ENCODE data around the gene SART1.
A peak's percentile ranks its signal among the peaks of the same experiment; 100 is the strongest.

The SART1 gene

GRCh38 chr11:65983589-65983987 lies 22.1 kb downstream of the SART1 start:
- no peak for DNase-seq
- Histone ChIP-seq H2BK12ac (ENCODE audit: low read length in 2 of 2) (no peak overlapping the region), H3K9me3 (ENCODE audit: control insufficient read depth, low read length) (no peaks in the 10 kb centered on the region), H2BK120ac (ENCODE audit: low read depth, low read length) (no peak overlapping the region), H2BK15ac (ENCODE audit: low read depth, poor library complexity, severe bottlenecking) (no peak overlapping the region), H2BK5ac (ENCODE audit: low read depth, low read length, poor library complexity, severe bottlenecking) (no peak overlapping the region), H3K4ac (ENCODE audit: low read depth in 1 of 2, low read length in 2 of 2) (no peak overlapping the region), H3K36me3 (ENCODE audit: control insufficient read depth in 1 of 2, insufficient read depth in 2 of 2, low read depth in 1 of 2, low read length in 2 of 2) (peaks cover 15 to 46% of the 10 kb centered on the region in 2 experiments), H2AK5ac (ENCODE audit: low read length, severe bottlenecking) (no peak overlapping the region), H3K79me1 (replicated peaks; ENCODE audit: low read length, poor library complexity, severe bottlenecking) (no peaks in the 10 kb centered on the region), H4K8ac (ENCODE audit: low read length) (no peak overlapping the region), H3K4me2 (ENCODE audit: low read length, poor library complexity, severe bottlenecking) (no peak overlapping the region), H3K23ac (ENCODE audit: low read length in 2 of 2) (peak overlapping the region in 1 of 2 experiments; percentile 47), H3K4me1 (ENCODE audit: control insufficient read depth, insufficient read depth, low read depth, low read length) (no peaks in the 10 kb centered on the region), H3K9ac (ENCODE audit: low read length) (no peak overlapping the region), H4K91ac (ENCODE audit: low read length) (no peak overlapping the region), H3K27ac (ENCODE audit: low read length, poor library complexity, severe bottlenecking) (no peak overlapping the region), H3K27me3 (ENCODE audit: control insufficient read depth in 1 of 2, insufficient read depth in 1 of 2, low read length in 2 of 2) (no peaks in the 10 kb centered on the region), H3K18ac (ENCODE audit: low read depth in 1 of 2, low read length in 2 of 2) (no peak overlapping the region), H3K4me3 (ENCODE audit: insufficient read depth in 1 of 2, low read depth in 1 of 2, low read length in 2 of 2) (no peak overlapping the region), H3K14ac (ENCODE audit: low read length in 2 of 2) (no peak overlapping the region), H2AFZ (ENCODE audit: low read depth, low read length) (no peak overlapping the region)
- WGBS: 75% methylated on average over 5 of the region's 5 CpGs

GRCh38 chr11:65987336-65987735 lies 25.8 kb downstream of the SART1 start:
- Histone ChIP-seq H2AK5ac (ENCODE audit: low read length, severe bottlenecking) (no peak overlapping the region), H3K36me3 (ENCODE audit: control insufficient read depth in 1 of 2, insufficient read depth in 2 of 2, low read depth in 1 of 2, low read length in 2 of 2) (peaks cover 8 to 32% of the 10 kb centered on the region in 2 experiments), H3K4me2 (ENCODE audit: low read length, poor library complexity, severe bottlenecking) (no peak overlapping the region), H4K91ac (ENCODE audit: low read length) (no peak overlapping the region), H3K9me3 (ENCODE audit: control insufficient read depth, low read length) (no peaks in the 10 kb centered on the region), H3K27me3 (ENCODE audit: control insufficient read depth in 1 of 2, insufficient read depth in 1 of 2, low read length in 2 of 2) (no peaks in the 10 kb centered on the region), H3K4ac (ENCODE audit: low read depth in 1 of 2, low read length in 2 of 2) (no peak overlapping the region), H3K18ac (ENCODE audit: low read depth in 1 of 2, low read length in 2 of 2) (no peak overlapping the region), H3K14ac (ENCODE audit: low read length in 2 of 2) (no peak overlapping the region), H3K23ac (ENCODE audit: low read length in 2 of 2) (no peak overlapping the region), H4K8ac (ENCODE audit: low read length) (no peak overlapping the region), H3K4me3 (ENCODE audit: insufficient read depth in 1 of 2, low read depth in 1 of 2, low read length in 2 of 2) (no peak overlapping the region), H2AFZ (ENCODE audit: low read depth, low read length) (no peak overlapping the region), H3K4me1 (ENCODE audit: control insufficient read depth, insufficient read depth, low read depth, low read length) (no peaks in the 10 kb centered on the region), H3K9ac (ENCODE audit: low read length) (peak overlapping the region; percentile 29), H2BK120ac (ENCODE audit: low read depth, low read length) (no peak overlapping the region), H3K27ac (ENCODE audit: low read length, poor library complexity, severe bottlenecking) (no peak overlapping the region), H2BK5ac (ENCODE audit: low read depth, low read length, poor library complexity, severe bottlenecking) (no peak overlapping the region), H2BK12ac (ENCODE audit: low read length in 2 of 2) (peak overlapping the region in 1 of 2 experiments; percentile 29), H3K79me1 (replicated peaks; ENCODE audit: low read length, poor library complexity, severe bottlenecking) (peaks cover 2% of the 10 kb centered on the region), H2BK15ac (ENCODE audit: low read depth, poor library complexity, severe bottlenecking) (no peak overlapping the region)
- 89% methylated on average over 9 of the region's 9 CpGs for WGBS
- DNase-seq: no peak

DNA sequence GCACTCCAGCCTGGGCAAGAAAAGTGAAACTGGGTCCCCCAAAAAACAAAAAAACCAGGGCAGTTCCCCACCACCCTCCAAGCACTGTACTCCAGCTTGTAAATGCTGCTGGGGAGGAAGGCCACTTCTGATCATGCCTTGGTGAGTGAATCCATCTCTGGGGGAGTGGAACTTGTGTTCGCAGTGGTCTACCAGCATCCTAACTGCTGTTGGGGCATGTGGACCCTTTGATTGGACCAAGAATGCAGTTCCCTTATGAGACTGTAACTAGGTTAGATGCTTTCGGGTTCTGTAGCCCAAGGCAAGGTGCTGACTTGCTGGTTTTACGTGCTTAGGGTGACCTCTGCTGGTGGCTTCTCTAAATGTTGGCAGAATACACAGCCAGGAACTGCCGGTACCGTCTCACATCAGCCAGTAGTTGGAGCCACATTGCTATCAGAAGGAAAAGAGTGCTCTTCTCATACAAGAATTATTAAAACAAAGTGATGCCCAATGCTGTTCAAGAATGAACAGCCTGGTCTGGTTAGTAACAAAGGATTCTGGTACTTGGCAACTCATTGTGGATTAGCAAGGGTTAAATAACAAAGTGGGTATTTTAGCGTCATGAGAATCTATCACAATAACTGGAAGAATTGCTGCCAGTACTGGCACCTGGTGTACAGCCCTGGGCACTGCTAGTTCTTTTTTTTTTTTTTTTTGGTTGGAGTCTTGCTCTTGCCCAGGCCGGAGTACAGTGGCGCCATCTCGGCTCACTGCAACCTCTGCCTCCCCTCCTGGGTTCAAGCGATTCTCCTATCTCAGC lies 27.5 kb downstream of the SART1 start:
- H3K79me1 ChIP-seq (replicated peaks; ENCODE audit: low read length, poor library complexity, severe bottlenecking): peaks cover 6% of the 10 kb centered on the region
- H3K27ac ChIP-seq (ENCODE audit: low read length, poor library complexity, severe bottlenecking): no peak overlapping the region
- no peak overlapping the region for H3K23ac ChIP-seq (ENCODE audit: low read length in 2 of 2)
- H3K27me3 ChIP-seq (ENCODE audit: control insufficient read depth in 1 of 2, insufficient read depth in 1 of 2, low read length in 2 of 2): no peaks in the 10 kb centered on the region
- H3K4me3 ChIP-seq (ENCODE audit: insufficient read depth in 1 of 2, low read depth in 1 of 2, low read length in 2 of 2): no peak overlapping the region
- H4K8ac ChIP-seq (ENCODE audit: low read length): no peak overlapping the region
- no peak overlapping the region for H2AK5ac ChIP-seq (ENCODE audit: low read length, severe bottlenecking)
- no peak overlapping the region for H3K14ac ChIP-seq (ENCODE audit: low read length in 2 of 2)
- H3K4me1 ChIP-seq (ENCODE audit: control insufficient read depth, insufficient read depth, low read depth, low read length): no peaks in the 10 kb centered on the region
- no peaks in the 10 kb centered on the region for H3K9me3 ChIP-seq (ENCODE audit: control insufficient read depth, low read length)
- H3K4me2 ChIP-seq (ENCODE audit: low read length, poor library complexity, severe bottlenecking): no peak overlapping the region
- no peak overlapping the region for H3K4ac ChIP-seq (ENCODE audit: low read depth in 1 of 2, low read length in 2 of 2)
- H3K36me3 ChIP-seq (ENCODE audit: control insufficient read depth in 1 of 2, insufficient read depth in 2 of 2, low read depth in 1 of 2, low read length in 2 of 2): peaks cover 11 to 26% of the 10 kb centered on the region in 2 experiments
- H2BK5ac ChIP-seq (ENCODE audit: low read depth, low read length, poor library complexity, severe bottlenecking): no peak overlapping the region
- peak; percentile 95 for DNase-seq
- no peak overlapping the region for H2BK120ac ChIP-seq (ENCODE audit: low read depth, low read length)
- H3K18ac ChIP-seq (ENCODE audit: low read depth in 1 of 2, low read length in 2 of 2): no peak overlapping the region
- WGBS: 25% methylated on average over 5 of the region's 10 CpGs
- no peak overlapping the region for H2AFZ ChIP-seq (ENCODE audit: low read depth, low read length)
- no peak overlapping the region for H3K9ac ChIP-seq (ENCODE audit: low read length)
- H2BK15ac ChIP-seq (ENCODE audit: low read depth, poor library complexity, severe bottlenecking): no peak overlapping the region
- no peak overlapping the region for H4K91ac ChIP-seq (ENCODE audit: low read length)
- H2BK12ac ChIP-seq (ENCODE audit: low read length in 2 of 2): no peak overlapping the region

- H3K4me3 ChIP-seq (ENCODE audit: insufficient read depth in 1 of 2, low read depth in 1 of 2, low read length in 2 of 2): no peak overlapping the region
- 88% methylated on average over 5 of the region's 5 CpGs for WGBS
- no peak overlapping the region for H3K18ac ChIP-seq (ENCODE audit: low read depth in 1 of 2, low read length in 2 of 2)
- H3K79me1 ChIP-seq (replicated peaks; ENCODE audit: low read length, poor library complexity, severe bottlenecking): peaks cover 7% of the 10 kb centered on the region
- no peak overlapping the region for H3K23ac ChIP-seq (ENCODE audit: low read length in 2 of 2)
- no peaks in the 10 kb centered on the region for H3K27me3 ChIP-seq (ENCODE audit: control insufficient read depth in 1 of 2, insufficient read depth in 1 of 2, low read length in 2 of 2)
- H3K27ac ChIP-seq (ENCODE audit: low read length, poor library complexity, severe bottlenecking): no peak overlapping the region
- DNase-seq: no peak
- no peaks in the 10 kb centered on the region for H3K4me1 ChIP-seq (ENCODE audit: control insufficient read depth, insufficient read depth, low read depth, low read length)
- no peak overlapping the region for H2BK120ac ChIP-seq (ENCODE audit: low read depth, low read length)
- H3K14ac ChIP-seq (ENCODE audit: low read length in 2 of 2): no peak overlapping the region
- H3K4ac ChIP-seq (ENCODE audit: low read depth in 1 of 2, low read length in 2 of 2): no peak overlapping the region
- H2AK5ac ChIP-seq (ENCODE audit: low read length, severe bottlenecking): no peak overlapping the region
- H2AFZ ChIP-seq (ENCODE audit: low read depth, low read length): no peak overlapping the region
- no peak overlapping the region for H4K8ac ChIP-seq (ENCODE audit: low read length)
- no peak overlapping the region for H2BK12ac ChIP-seq (ENCODE audit: low read length in 2 of 2)
- H3K4me2 ChIP-seq (ENCODE audit: low read length, poor library complexity, severe bottlenecking): no peak overlapping the region
- H2BK15ac ChIP-seq (ENCODE audit: low read depth, poor library complexity, severe bottlenecking): no peak overlapping the region
- no peak overlapping the region for H3K9ac ChIP-seq (ENCODE audit: low read length)
- no peak overlapping the region for H4K91ac ChIP-seq (ENCODE audit: low read length)
- H3K36me3 ChIP-seq (ENCODE audit: control insufficient read depth in 1 of 2, insufficient read depth in 2 of 2, low read depth in 1 of 2, low read length in 2 of 2): peaks cover 28% of the 10 kb centered on the region in 2 experiments
- no peaks in the 10 kb centered on the region for H3K9me3 ChIP-seq (ENCODE audit: control insufficient read depth, low read length)
- H2BK5ac ChIP-seq (ENCODE audit: low read depth, low read length, poor library complexity, severe bottlenecking): no peak overlapping the region
These were observed 30.5 kb downstream of the SART1 start for GRCh38 chr11:65992056-65992455.
